Ovary (tissue), 9 donors: ENCODE measurements around the gene GUCA2A. TPM values are rescaled to one million over a fixed set of nuclear protein-coding genes. Genes with fewer than 3 reads are reported as not detected.

Experiments used
- DNase-seq, 5 donors: peaks; one replicate each; pipeline ENCODE4 v3.0.0-alpha.2; 2019 to 2020
- H3K27ac ChIP-seq, 2 donors: fragments of 200-600 bp; one replicate each; pipeline versions ENCODE4 v1.5.1 to v1.8.0; 2019 to 2022
- H3K27me3 ChIP-seq: fragments of 200-600 bp; one replicate; pipeline ENCODE4 v1.8.0; 2022
- H3K36me3 ChIP-seq: fragments of 200-600 bp; sonication (generic); one replicate; pipeline ENCODE4 v1.5.1; 2019
- H3K4me1 ChIP-seq: one replicate; pipeline ENCODE4 v1.8.1; 2013; ENCODE audit warnings: mild to moderate bottlenecking, moderate library complexity; ENCODE audit not compliant: insufficient read depth
- H3K4me3 ChIP-seq: fragments of 200-600 bp; sonication (generic); one replicate; pipeline ENCODE4 v1.5.1; 2017
- H3K9me3 ChIP-seq, 2 donors: fragments of 200-600 bp in 1 of 2; sonication (generic) in 1 of 2; one replicate each; pipeline versions ENCODE4 v1.5.1 to v1.8.1; 2013 to 2019; ENCODE audit warnings: mild to moderate bottlenecking in 1 of 2, moderate library complexity in 1 of 2
- CTCF ChIP-seq, 3 donors: fragments of 450-650 bp in 2 of 3; fragments of 200-600 bp in 1 of 3; IDR thresholded peaks; one replicate each; pipeline versions ENCODE4 v1.5.1 to v1.8.0; 2016 to 2022; ENCODE audit warnings: antibody characterized with exemption in 3 of 3, mild to moderate bottlenecking in 1 of 3
- EP300 ChIP-seq: sonication (generic); formaldehyde crosslinking; IDR thresholded peaks from one replicate; pipeline ENCODE4 v1.6.1; 2017; ENCODE audit warnings: antibody characterized with exemption
- POLR2A ChIP-seq: fragments of 450-650 bp; IDR thresholded peaks from one replicate; pipeline ENCODE4 v1.6.1; 2017; ENCODE audit warnings: antibody characterized with exemption, mild to moderate bottlenecking, moderate library complexity
- WGBS, 3 donors: extraction: QIAGEN DNeasy Blood & Tissue Kit in 1 of 3; methylation state at CpG; one replicate each; pipeline versions ENCODE4 v1.1.5 to v1.1.7; 2013 to 2017; 5-methylcytosine and 5-hydroxymethylcytosine counted together
- intact Hi-C, 4 donors: fragments of 100-400 bp; cut with DNase I; formaldehyde crosslinking; loops; one replicate each; pipeline versions ENCODE4 v1.11.0 to v1.15.1; 2022 to 2023
- polyA plus RNA-seq, 2 donors: library from polyadenylated mRNA; stranded (reverse); fragments of 200-250 nt in 1 of 2; fragments of 350-450 nt in 1 of 2; fragmentation: Illumina TruSeq in 1 of 2; extraction: RNeasy Lipid Tissue Mini Kit (QIAGEN cat#74804) in 1 of 2; gene quantifications; one replicate each; pipeline ENCODE4 v1.2.3, GENCODE V29; 2013 to 2014
- total RNA-seq, 7 donors: library from RNA; depleted of rRNA in 2 of 7; stranded (reverse); fragments of >200 nt in 2 of 7; fragmentation: NEBNext Ultra II Directional in 3 of 7; extraction: Animal tissue kit (Norgen Biotek cat#: 25700) in 3 of 7; gene quantifications; one replicate each; pipeline versions ENCODE4 v1.1.0 to v1.2.4, GENCODE V29; 2016 to 2023
- donor health status: DM: no; HTN: no; CAD: no; lungs with moderate emphysema.
- donor health status: DM: no; HTN: no; CAD: no.
- donor health status: Bipolar disorder and iron deficiency.
- donor health status: DM: yes; HTN: yes; CAD: no.
- donor health status: DM: no; HTN: no; CAD: no.
- donor health status: DM: yes; HTN: yes; CAD: no.

GUCA2A gene
- total and polyA plus RNA-seq, 9 donors, result 7.7 TPM; not detected in 8

GRCh38 chr1:42128964-42129363, 35.6 kb downstream of the GUCA2A start:
- DNase-seq, result no peak
- peaks cover 3% of the 10 kb centered on the region for H3K4me1 ChIP-seq
- H3K27me3 ChIP-seq, result no peaks in the 10 kb centered on the region
- intact Hi-C loops, result no loop called here
- H3K27ac ChIP-seq, result no peak overlapping the region
- no peak overlapping the region for H3K4me3 ChIP-seq
- WGBS, 3 donors, result 70% methylated on average over 3 of the region's 3 CpGs
- TF ChIP-seq POLR2A (no peak), CTCF (IDR thresholded peaks at IDR 0.05) (no peak), EP300 (no peak)
- H3K36me3 ChIP-seq, result no peaks in the 10 kb centered on the region
- H3K9me3 ChIP-seq, result no peaks in the 10 kb centered on the region

- 30 to 53% (median 42%) methylated on average over 2 of the region's 2 CpGs for WGBS, 3 donors
- Histone ChIP-seq H3K36me3 (no peaks in the 10 kb centered on the region), H3K9me3 (no peaks in the 10 kb centered on the region), H3K4me1 (peaks cover 3% of the 10 kb centered on the region), H3K4me3 (no peak overlapping the region), H3K27ac (no peak overlapping the region), H3K27me3 (no peaks in the 10 kb centered on the region)
- no peak for DNase-seq
- TF ChIP-seq EP300, result no peak
- TF ChIP-seq POLR2A, result no peak
- no peak for TF ChIP-seq CTCF (IDR thresholded peaks at IDR 0.05)
- intact Hi-C loops, result no loop called here
Observed at GRCh38 chr1:42128499-42128898, 36.0 kb downstream of the GUCA2A start.

GRCh38 chr1:42127767-42128166, 36.8 kb downstream of the GUCA2A start:
- H3K9me3 ChIP-seq, result no peaks in the 10 kb centered on the region
- TF ChIP-seq POLR2A (no peak), EP300 (no peak)
- H3K27ac ChIP-seq, result no peak overlapping the region
- H3K4me1 ChIP-seq, result peaks cover 3% of the 10 kb centered on the region
- H3K4me3 ChIP-seq, result no peak overlapping the region
- no peaks in the 10 kb centered on the region for H3K36me3 ChIP-seq
- no peak for DNase-seq
- H3K27me3 ChIP-seq, result no peaks in the 10 kb centered on the region
- 91 to 93% (median 92%) methylated on average over 6 of the region's 6 CpGs for WGBS, 3 donors
- intact Hi-C loops, result no loop called here

GRCh38 chr1:42125552-42125951, 39.0 kb downstream of the GUCA2A start:
- no peak for DNase-seq
- no peak for TF ChIP-seq EP300
- TF ChIP-seq POLR2A, result no peak
- no peak for TF ChIP-seq CTCF (IDR thresholded peaks at IDR 0.05)
- intact Hi-C loops, result no loop called here
- Histone ChIP-seq H3K36me3 (no peaks in the 10 kb centered on the region), H3K9me3 (no peaks in the 10 kb centered on the region), H3K4me1 (peaks cover 2% of the 10 kb centered on the region), H3K27me3 (no peaks in the 10 kb centered on the region), H3K27ac (no peak overlapping the region), H3K4me3 (no peak overlapping the region)
- WGBS, 3 donors, result 0 to 79% (median 27%) methylated on average over 1 of the region's 1 CpG

GRCh38 chr1:42122408-42122807, 42.1 kb downstream of the GUCA2A start:
- H3K4me1 ChIP-seq, result no peaks in the 10 kb centered on the region
- no peaks in the 10 kb centered on the region for H3K36me3 ChIP-seq
- DNase-seq, result no peak
- no peaks in the 10 kb centered on the region for H3K27me3 ChIP-seq
- WGBS, 3 donors, result 93 to 96% (median 94%) methylated on average over 3 of the region's 3 CpGs
- H3K9me3 ChIP-seq, result no peaks in the 10 kb centered on the region
- TF ChIP-seq EP300 (no peak), POLR2A (no peak), CTCF (IDR thresholded peaks at IDR 0.05) (no peak)
- no peak overlapping the region for H3K4me3 ChIP-seq
- no peak overlapping the region for H3K27ac ChIP-seq
- intact Hi-C loops, result no loop called here
